HG03064 (cell line): ENCODE measurements around the gene DCLK2.

ENCODE experiments used
- ATAC-seq: cut with Tn5 transposase; IDR thresholded peaks from one replicate; pipeline ENCODE4 v1.9.1; 2021; ENCODE audit warnings: low read depth; ENCODE audit not compliant: unreplicated experiment

Gene DCLK2

DNA sequence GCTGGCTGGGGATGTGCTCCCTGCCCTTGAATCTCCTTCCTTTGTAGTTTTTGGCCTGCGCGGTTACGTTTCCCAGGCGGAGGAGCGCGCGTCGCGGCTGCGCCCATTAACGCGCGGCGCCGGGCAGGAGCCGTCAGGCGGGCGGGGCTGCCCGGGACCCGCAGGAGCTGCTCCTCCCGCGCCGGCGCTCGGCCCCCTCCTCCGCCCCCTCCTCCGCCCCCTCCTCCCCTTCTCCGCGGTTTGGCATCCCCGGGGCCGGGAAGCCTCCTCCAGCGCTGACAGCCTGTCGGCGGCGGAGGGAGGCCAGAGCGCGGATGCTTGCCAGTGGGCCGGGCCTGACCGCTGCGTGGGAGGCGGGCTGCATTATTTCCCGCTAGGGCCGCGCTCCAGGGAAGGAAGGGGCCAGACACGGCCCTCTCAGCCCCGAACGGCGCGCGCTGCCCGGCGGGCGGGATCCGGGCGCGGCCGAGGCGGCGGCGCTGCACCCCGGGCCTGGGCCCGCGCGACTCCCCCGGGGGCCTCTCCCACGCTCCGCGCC is at the start of gene DCLK2:
DCLK2 (plus strand) TSS at position 405 of the 538 bp plus-strand sequence. CDS start 583 bp downstream, outside the sequence.
- ATAC-seq: no peak

DNA sequence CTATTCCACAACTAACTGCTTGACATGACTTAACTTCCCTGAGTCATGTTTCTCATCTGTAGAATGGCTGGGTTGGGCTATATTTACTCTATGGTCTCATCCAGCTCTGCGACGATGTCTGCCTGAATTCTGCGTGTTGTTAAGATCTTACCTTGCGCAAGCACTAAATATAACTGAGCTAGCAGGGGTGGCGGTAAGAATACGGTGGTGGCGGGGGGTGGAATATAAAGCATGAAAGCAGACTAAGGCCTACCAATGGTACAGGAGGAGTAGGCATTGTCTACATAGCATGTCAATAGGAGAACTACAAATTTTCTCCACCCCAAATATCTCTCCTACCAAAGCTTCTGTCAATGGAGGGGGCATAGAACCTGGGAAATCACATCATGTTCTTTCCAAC is 45.7 kb upstream of the DCLK2 start:
- no peak for ATAC-seq

DNA sequence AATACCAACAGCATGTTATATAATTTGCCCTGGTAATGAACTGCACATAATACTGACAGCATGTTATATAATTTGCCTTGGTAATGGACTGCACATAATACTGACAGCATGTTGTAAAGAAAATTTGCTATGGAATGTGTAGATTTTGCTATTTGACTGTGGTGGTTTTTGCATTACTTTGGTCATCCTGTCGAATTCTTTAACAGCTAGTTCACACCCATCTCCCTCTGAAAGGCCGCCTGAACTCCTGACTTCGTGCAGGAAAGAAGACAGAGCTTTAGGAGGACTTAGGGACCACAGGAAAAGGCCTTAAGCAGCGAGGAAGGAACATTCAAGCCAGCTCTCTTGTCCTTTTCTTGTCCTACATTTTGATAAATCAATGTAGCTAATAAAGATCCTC is 45.2 kb upstream of the DCLK2 start:
- ATAC-seq: no peak

DNA sequence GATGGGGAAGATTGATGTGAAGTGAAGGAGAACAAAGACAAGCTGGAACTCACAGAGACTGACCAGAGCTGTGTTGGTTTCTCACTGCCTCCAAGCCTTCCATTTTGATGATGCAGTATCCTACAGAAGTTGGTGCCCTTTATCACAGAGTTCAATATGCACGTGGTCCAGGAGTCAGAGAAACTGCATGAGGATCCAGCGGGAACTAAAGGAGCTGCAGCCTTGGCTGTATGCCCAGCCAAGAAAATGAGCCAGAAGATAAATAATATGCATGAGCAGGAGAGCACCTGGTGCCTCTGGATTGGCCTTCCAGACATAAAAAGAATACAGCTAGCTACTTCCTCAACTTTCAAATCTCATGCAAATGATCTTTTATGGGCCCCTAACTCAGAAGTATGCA is 44.3 kb upstream of the DCLK2 start:
- no peak for ATAC-seq

DNA sequence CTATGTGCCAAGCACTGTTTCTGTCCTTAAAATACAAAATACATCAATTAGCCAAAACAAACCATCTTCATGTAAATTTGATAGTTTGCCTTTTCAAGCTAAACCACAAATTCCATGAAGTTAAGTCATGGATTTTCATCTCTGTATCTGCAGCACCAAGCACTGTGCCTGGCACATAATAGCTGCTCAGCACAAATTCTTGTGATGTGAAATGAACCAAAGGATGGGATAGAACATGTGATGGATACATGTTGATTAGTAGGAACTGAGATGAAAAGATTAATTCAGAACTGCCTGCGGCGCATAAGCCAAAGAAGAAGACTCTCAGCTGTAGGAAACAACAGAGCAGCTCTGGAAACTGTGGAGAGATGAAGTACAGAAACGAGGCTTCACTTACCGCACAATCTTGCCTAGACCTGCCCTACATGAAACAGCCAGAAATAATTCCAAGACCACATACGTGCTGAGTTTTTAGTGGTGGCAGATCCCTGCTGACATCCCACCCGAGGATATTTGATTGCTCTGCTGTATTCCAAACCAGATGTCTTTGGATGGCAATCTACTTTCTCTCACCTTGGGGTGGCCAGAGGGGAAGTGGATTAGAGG is 40.9 kb upstream of the DCLK2 start:
- no peak for ATAC-seq

DNA sequence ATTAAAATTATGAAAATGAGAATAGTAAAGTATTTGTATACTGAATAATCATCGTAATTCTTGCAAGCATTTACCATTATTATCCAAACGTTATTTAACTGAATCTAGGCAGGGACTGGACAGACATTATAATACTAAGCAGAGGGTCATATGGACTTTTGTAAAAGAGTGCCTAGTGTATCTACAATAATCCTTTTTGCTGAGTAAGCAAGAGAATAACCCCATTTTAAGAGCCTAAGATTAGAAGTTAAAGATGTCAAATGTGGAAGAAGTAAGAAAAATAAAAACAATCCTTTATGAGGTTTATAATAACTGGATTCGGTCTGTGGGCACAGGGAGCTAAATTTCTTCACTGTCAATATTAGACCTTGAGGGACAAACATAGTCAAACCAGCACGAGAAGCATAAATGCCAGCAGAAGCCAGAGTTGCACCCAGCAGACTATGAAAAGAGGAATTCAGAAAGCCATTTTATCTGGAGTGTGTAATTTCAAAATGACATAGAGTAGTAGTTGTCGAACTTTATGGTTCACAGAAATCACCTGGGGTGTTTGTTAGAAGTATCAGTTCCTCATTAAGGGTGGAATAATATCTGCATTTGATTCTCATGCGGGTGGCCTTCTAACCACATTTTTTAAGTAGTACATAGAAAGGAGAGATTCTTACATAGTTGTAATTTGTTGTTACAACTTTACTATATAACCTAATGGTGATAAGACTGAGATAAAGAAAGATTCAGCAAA is 39.7 kb upstream of the DCLK2 start:
- peak; percentile 76 for ATAC-seq

DNA sequence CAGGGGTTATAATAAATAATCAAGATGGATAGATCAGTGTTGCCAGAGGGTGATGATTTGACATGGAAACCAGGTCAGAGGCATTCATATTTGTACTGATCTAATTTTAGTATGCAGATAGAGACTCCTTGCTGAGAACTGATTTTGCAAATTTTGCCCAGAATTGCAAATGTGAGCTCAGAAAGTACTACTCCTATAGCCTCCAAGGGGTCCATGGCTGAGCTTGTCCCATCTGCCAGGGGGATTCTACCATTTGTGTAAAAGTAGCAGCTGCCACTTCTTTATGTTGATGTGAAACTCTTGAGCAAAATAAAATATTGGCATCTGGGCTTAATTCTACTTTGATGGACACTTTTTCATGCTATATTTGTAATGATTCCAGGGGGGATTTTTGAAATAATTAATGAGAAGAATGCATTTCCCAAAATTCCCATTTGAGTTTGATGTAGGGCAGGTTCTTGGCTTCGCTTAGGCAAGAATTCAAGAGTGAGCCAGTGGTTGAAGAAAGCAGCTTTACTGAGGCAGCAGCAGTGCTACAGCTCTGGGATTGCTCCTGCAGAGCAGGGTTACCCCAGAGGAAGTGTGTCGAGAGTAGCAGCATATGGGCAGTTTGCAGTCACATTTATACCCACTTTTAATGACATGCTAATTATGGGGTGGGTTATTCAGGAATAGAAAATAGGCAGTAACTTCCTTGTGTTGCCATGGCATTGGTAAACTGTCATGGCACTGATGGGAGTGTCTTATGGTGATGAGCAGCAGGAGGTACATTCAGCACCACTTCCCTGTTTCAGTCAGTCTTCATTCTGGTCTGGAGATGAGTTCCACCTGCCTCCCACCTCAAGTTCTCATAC is 38.7 kb upstream of the DCLK2 start:
- no peak for ATAC-seq

DNA sequence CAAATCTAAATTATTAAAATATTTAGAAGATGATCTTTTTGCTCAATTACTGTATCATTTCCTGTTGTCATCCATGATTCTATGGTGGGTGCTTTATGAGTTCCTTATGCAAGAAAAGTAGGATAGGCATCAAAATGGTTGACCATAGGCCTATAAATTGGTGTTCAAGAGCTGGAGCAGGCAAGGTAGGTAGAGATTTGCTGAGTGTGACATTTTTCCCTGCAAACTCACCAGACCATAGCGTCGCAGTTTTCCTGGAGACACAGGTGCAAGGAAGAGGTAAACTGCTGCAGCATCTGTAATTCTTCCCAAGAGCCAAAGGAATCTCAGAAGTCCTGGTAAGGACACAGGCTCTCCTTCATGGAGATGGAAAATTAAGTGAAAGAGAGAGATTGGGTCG is 33.7 kb upstream of the DCLK2 start:
- no peak for ATAC-seq

DNA sequence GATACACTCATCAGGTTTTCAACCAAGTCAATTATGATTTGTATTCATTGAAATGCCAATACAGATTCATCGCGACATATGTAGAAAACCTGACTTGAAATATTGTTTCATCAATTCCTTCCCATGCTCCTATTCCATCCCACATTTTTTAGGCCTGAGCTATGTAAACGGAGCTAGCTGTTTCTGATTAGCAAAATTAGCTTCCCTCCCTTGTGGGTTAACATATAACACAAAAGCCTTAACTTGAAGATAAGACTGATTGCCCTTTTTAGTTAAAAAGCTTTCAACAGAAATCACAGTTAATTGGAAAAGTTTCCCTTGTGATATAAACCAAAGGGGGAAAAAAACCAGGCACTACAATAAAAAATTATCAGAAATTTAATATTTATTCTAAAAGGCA is 32.8 kb upstream of the DCLK2 start:
- ATAC-seq: no peak

DNA sequence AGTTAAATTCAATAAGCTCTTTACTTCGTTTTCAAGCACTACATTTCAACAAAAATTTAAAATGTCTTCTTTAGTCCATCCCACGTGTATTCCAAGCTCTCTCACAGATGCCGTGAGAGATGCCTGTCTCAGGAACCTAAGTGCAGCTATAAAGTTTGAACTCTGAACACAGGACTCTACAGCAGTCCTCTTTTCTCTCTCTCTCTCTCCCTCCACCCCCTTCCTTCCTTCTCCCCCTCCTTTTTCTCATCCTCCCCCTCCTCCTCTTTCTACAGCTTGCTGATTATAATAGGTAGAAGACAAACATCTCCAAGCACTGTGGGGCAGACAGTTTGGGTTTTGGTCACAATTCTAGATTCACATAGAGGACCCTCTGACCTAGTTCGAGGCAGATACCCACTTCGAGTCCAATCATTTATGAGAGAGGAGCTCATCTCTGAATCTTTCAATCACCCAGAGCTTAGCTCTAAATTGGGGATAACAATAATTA is 31.5 kb upstream of the DCLK2 start:
- ATAC-seq: no peak

DNA sequence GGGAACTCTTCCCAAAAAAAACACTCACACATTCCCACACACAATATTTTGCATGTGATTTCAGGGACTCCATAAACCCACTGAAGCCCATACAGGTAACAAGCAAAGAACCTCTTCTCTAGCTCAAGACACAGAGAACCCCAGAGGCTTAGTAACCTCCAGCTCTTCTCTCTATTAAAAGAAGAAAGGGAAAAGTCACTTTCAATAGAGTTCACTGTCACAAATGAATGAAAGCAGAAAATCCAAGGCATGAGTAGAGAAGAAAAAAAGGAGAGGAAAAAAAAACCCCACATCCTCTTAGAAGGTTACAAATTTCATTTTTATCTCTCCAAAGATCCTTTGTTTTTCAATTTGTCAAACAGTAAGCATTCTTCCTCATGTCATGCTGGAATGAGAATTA is 30.7 kb upstream of the DCLK2 start:
- ATAC-seq: no peak

DNA sequence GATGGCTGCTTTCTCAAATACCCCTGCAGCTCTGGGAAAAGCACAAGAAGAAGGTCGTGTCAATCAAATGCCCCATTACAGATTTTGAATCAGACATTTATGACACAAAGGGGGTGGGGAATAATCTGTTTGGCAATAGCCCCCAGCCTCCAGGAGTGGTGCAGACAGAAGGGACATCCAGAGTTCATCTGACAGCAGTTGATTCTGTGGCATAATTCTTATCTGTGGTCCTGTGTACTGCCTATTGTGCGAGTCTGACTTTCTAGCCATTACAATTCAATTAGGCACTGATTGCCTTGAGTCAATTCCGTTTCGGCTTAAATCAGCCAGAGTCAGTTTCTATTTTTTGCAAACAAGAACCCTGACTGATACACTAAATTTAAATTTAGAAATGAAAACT is 28.6 kb upstream of the DCLK2 start:
- ATAC-seq: no peak

DNA sequence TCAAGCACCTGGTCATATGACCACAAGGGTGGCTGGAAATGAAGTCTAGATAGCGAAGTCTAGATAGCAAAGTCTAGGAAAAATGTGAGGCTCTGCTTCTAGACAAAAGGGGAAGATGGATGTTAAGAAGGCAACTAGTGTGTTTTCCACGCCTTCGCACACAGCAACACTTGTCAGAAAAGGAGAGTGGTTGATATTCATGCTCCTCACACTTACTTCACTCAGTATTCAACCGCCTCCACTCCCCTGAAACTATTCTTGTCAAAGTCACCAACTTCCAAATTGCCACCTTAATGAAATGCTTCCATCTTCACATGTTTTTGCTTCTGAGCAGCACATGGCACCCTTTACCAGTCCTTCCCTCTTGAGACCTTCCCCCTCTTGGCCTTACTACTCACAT is 27.7 kb upstream of the DCLK2 start:
- no peak for ATAC-seq

DNA sequence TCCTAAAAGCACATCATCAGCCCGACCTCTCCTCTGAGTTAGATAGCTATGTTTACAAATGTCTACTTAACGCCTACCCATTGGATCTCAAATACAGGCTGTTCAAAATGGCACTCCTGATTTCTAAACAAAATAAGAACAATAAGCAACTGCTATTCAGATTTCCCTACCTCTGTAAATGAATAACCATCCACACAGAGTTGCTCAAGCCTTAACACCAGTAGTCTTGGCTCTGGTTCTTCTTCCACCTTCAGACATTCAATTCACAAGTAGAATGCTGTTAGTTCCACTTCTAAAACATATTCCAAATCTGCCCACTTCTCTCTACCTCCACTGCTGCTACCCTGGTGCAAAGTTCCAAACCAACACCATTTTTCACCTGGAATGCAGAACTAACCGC is 27.1 kb upstream of the DCLK2 start:
- ATAC-seq: no peak

DNA sequence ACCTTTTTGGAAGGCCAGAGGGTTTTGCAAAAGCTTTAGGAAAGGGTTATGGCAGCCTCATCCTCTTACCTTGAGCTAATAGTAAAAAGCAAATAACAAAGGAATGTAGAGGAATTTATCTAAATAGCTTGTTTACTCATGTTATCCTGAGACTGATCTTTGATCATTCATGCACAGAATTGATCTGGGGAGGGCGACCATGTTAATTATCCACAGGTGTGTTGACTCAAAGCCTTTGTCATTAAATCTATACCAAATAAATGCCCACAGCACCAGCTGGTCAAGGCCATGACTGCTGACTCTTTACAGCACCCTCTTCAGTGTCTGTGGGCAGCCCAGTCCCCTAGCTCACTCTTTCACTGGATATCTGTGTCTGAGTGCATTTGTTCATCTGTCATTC is 22.8 kb upstream of the DCLK2 start:
- no peak for ATAC-seq

DNA sequence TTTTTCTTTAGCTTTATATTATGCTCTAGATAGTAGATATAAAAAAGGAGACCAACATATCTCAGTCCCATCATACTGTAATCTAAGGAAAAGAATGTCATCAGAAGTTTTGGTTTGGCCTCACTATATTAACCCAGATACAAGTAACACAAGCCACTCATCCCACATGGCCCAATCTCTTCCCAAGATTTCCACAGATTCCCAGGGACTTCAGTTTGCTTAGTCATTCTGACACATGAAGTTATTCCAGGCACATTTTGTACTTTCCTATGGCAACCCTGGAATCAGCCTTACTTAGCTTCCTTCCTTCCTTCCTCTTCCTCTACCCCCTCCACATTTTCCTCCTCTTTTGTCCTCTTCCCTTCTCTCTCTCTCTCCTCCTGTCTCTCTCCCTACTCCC is 21.7 kb upstream of the DCLK2 start:
- ATAC-seq: no peak

DNA sequence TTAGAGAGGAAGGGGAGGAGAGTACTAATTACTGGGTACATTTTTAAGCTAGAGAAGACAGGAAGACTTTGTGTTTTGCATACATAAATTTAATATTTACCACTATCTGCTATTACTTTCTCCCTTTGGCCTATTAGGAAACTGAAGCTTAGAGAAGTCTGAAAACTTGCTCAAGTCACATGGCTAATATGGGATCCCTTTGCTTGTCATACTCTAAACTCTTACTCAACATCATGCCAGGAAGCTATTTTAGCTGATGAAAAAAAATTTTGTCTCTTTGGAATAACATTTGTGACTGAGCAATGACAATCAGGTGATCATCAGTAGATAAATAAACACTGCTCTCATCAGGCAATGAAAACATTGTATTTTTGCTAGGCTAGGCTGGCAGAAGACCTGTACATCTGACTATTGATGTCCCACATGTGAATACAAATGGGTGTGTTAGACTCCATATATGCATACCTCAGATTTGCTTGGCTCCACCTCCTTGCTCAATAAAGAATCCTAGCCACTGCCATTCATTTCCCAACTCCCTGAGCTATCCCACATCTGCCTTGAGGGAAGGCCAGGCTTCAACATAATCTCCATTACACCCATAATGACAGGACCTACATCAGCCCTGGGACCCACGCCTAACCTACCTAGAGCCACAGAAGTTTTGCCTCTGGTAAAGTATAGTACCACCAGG is 17.0 kb upstream of the DCLK2 start:
- no peak for ATAC-seq

DNA sequence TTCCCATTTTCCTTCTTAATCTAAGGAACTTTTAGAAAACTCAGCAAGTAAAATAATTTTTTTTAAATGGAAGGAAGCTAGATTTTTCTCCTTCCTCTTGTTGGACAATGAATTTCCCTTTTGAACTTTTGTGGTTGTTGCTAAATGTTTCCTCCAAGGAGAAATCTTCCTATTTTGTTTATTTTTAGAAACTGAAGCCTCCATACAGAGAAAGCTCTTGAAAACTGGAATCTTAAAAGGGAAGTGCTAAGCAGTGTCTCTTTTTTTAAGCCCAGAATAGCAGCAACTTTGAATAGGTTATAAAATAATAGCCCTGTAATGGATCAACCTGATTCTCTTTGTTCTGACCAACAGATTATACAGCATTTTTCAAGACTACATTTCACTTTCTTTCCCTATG is 15.1 kb upstream of the DCLK2 start:
- no peak for ATAC-seq

DNA sequence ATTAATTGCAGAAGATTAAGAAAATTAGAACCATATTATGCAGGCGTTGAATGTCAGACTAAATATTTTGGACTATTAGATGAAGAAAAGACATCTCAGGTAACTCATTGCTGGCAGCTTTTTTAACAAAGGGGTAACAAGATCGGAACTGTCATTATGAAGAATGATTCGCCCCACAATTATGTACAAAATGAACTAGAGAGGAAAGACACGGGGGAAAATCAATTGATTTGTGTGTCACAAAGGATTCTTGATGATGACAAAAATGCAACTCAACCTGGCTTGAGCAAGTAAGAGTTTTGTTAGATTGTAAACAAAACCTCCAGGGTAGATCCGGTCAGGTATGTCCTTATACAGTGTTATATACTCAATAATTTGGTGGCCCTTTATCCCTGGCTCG is 12.5 kb upstream of the DCLK2 start:
- no peak for ATAC-seq

DNA sequence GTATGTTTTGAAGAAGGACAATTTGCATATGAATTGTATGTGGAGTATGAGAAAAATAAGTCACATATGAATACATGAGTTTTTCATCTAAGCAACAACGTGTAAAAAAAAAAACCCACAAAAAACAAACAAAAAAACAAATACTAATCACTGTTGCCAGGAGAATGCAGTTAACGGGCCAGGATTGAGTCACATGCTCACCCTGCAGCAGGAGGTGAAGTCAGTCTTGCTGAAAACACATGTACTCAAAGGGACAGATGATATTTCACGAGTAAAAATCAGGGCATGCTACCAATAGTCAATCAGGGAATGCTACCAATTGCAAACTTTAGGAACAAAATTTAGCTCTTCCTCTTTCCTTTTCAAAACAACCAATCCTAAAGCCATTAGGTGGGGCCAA is 10.4 kb upstream of the DCLK2 start:
- no peak for ATAC-seq
